Adipocyte (in vitro differentiated cells): ENCODE measurements around the gene GAN.

Experiments used
- DNase-seq: peaks from one replicate; pipeline ENCODE4 v3.0.0-alpha.2; 2015; ENCODE audit warnings: low read depth
- H3K27me3 ChIP-seq: replicated peaks from 2 replicates; pipeline ENCODE4 v1.7.0; 2013; ENCODE audit warnings: mild to moderate bottlenecking, low read length, moderate library complexity; ENCODE audit not compliant: control insufficient read depth, insufficient read depth
- H3K36me3 ChIP-seq: 2 replicates; pipeline ENCODE4 v1.7.0; 2013; ENCODE audit warnings: low read length, mild to moderate bottlenecking, moderate library complexity; ENCODE audit not compliant: control insufficient read depth, insufficient read depth, severe bottlenecking
- H3K4me1 ChIP-seq: 2 replicates; pipeline ENCODE4 v1.7.0; 2013; ENCODE audit warnings: mild to moderate bottlenecking, low read length, moderate library complexity; ENCODE audit not compliant: control insufficient read depth, insufficient read depth
- H3K4me3 ChIP-seq: 2 replicates; pipeline ENCODE4 v1.7.0; 2013; ENCODE audit warnings: mild to moderate bottlenecking, low read length, moderate library complexity
- H3K9ac ChIP-seq: 2 replicates; pipeline ENCODE4 v1.7.0; 2013; ENCODE audit warnings: mild to moderate bottlenecking, low read length, moderate library complexity
- H3K9me3 ChIP-seq: 2 replicates; pipeline ENCODE4 v1.7.0; 2013; ENCODE audit warnings: mild to moderate bottlenecking, low read length, moderate library complexity; ENCODE audit not compliant: control insufficient read depth

Gene GAN

GRCh38 chr16:81314603-81315270 is at the start of gene GAN:
Gene GAN (plus strand): TSS chr16:81314962. CDS start chr16:81315114, 152 bp downstream.
- Histone ChIP-seq H3K9me3 (no peaks in the 10 kb centered on the region), H3K9ac (peak within 1 kb of the TSS; percentile 93), H3K36me3 (no peaks in the 10 kb centered on the region), H3K27me3 (no peaks in the 10 kb centered on the region), H3K4me1 (peaks cover 21% of the 10 kb centered on the region), H3K4me3 (peak within 1 kb of the TSS; percentile 100)
- peak; percentile 98 for DNase-seq

GRCh38 chr16:81265052-81265451 is 49.7 kb upstream of the GAN start:
- Histone ChIP-seq H3K4me3 (no peak overlapping the region), H3K4me1 (peaks cover 24% of the 10 kb centered on the region), H3K9ac (no peak overlapping the region), H3K36me3 (no peaks in the 10 kb centered on the region), H3K27me3 (no peaks in the 10 kb centered on the region), H3K9me3 (no peaks in the 10 kb centered on the region)
- DNase-seq = no peak

GRCh38 chr16:81265658-81266451 is 48.9 kb upstream of the GAN start:
- H3K9me3 ChIP-seq = no peaks in the 10 kb centered on the region
- DNase-seq = peak; percentile 77
- H3K36me3 ChIP-seq = no peaks in the 10 kb centered on the region
- peaks cover 24% of the 10 kb centered on the region for H3K4me1 ChIP-seq
- no peaks in the 10 kb centered on the region for H3K27me3 ChIP-seq
- no peak overlapping the region for H3K4me3 ChIP-seq
- H3K9ac ChIP-seq = no peak overlapping the region

- no peak for DNase-seq
- no peaks in the 10 kb centered on the region for H3K27me3 ChIP-seq
- no peak overlapping the region for H3K9ac ChIP-seq
- peaks cover 24% of the 10 kb centered on the region for H3K4me1 ChIP-seq
- H3K36me3 ChIP-seq = no peaks in the 10 kb centered on the region
- no peak overlapping the region for H3K4me3 ChIP-seq
- H3K9me3 ChIP-seq = no peaks in the 10 kb centered on the region
These were observed 48.1 kb upstream of the GAN start for GRCh38 chr16:81266680-81267095.

GRCh38 chr16:81268509-81268908 is 46.3 kb upstream of the GAN start:
- peaks cover 33% of the 10 kb centered on the region for H3K4me1 ChIP-seq
- no peak overlapping the region for H3K4me3 ChIP-seq
- no peaks in the 10 kb centered on the region for H3K27me3 ChIP-seq
- H3K9me3 ChIP-seq = no peaks in the 10 kb centered on the region
- H3K9ac ChIP-seq = no peak overlapping the region
- DNase-seq = no peak
- no peaks in the 10 kb centered on the region for H3K36me3 ChIP-seq

GRCh38 chr16:81273223-81273950 is 41.4 kb upstream of the GAN start:
- Histone ChIP-seq H3K27me3 (no peaks in the 10 kb centered on the region), H3K9me3 (no peaks in the 10 kb centered on the region), H3K36me3 (no peaks in the 10 kb centered on the region), H3K4me1 (peaks cover 14% of the 10 kb centered on the region), H3K9ac (no peak overlapping the region), H3K4me3 (no peak overlapping the region)
- no peak for DNase-seq

GRCh38 chr16:81275064-81275532 is 39.7 kb upstream of the GAN start:
- Histone ChIP-seq H3K36me3 (no peaks in the 10 kb centered on the region), H3K9me3 (no peaks in the 10 kb centered on the region), H3K4me3 (no peak overlapping the region), H3K27me3 (no peaks in the 10 kb centered on the region), H3K9ac (no peak overlapping the region), H3K4me1 (peaks cover 14% of the 10 kb centered on the region)
- DNase-seq = no peak

- H3K27me3 ChIP-seq = no peaks in the 10 kb centered on the region
- peaks cover 14% of the 10 kb centered on the region for H3K4me1 ChIP-seq
- no peak overlapping the region for H3K4me3 ChIP-seq
- H3K36me3 ChIP-seq = no peaks in the 10 kb centered on the region
- no peak for DNase-seq
- H3K9me3 ChIP-seq = no peaks in the 10 kb centered on the region
- no peak overlapping the region for H3K9ac ChIP-seq
These were observed 39.0 kb upstream of the GAN start for GRCh38 chr16:81275795-81276194.

- Histone ChIP-seq H3K4me3 (no peak overlapping the region), H3K9me3 (no peaks in the 10 kb centered on the region), H3K27me3 (no peaks in the 10 kb centered on the region), H3K36me3 (no peaks in the 10 kb centered on the region), H3K4me1 (peaks cover 14% of the 10 kb centered on the region), H3K9ac (no peak overlapping the region)
- DNase-seq = no peak
These were observed 38.4 kb upstream of the GAN start for GRCh38 chr16:81276323-81276722.

- Histone ChIP-seq H3K27me3 (no peaks in the 10 kb centered on the region), H3K9ac (no peak overlapping the region), H3K4me1 (peaks cover 12% of the 10 kb centered on the region), H3K4me3 (no peak overlapping the region), H3K9me3 (no peaks in the 10 kb centered on the region), H3K36me3 (no peaks in the 10 kb centered on the region)
- no peak for DNase-seq
These were observed 37.2 kb upstream of the GAN start for GRCh38 chr16:81277541-81278080.

GRCh38 chr16:81278526-81278925 is 36.2 kb upstream of the GAN start:
- no peak for DNase-seq
- no peaks in the 10 kb centered on the region for H3K9me3 ChIP-seq

More at GRCh38 chr16:81278526-81278925, 36.2 kb upstream of the GAN start:
- H3K4me3 ChIP-seq = no peak overlapping the region
- H3K9ac ChIP-seq = no peak overlapping the region
- H3K36me3 ChIP-seq = no peaks in the 10 kb centered on the region
- H3K4me1 ChIP-seq = peaks cover 4% of the 10 kb centered on the region
- no peaks in the 10 kb centered on the region for H3K27me3 ChIP-seq
